MCF 10A (cell line): ENCODE results near the gene PRPF8. TPM values are rescaled to one million over a fixed set of nuclear protein-coding genes. Genes with fewer than 3 reads are reported as not detected.
"Not testable (repeated sequence)": the region's sequence is repeated elsewhere in the genome, so short reads cannot be mapped to it uniquely, and the experiment has no call there.

Source experiments
- BruUV-seq: library from RNA; stranded (reverse); fragments of 400-500 nt; replicated peaks from 2 replicates; lab custom pipeline; 2021; lab: Mats Ljungman, UMichigan
- CTCF ChIA-PET: fragments of 300-600 bp; sonication (Branson Sonifier 250); formaldehyde crosslinking; extraction: SDS; loops from one replicate; lab custom pipeline; 2021; ENCODE audit warnings: antibody characterized with exemption, inconsistent platforms; lab: Yijun Ruan, JAX
- POLR2A ChIA-PET: fragments of 300-600, 350-650 bp; sonication (Branson Sonifier 250); formaldehyde crosslinking; extraction: SDS; loops from one replicate; lab custom pipeline; 2020; ENCODE audit warnings: antibody characterized with exemption, inconsistent platforms; lab: Yijun Ruan, JAX
- DNase-seq: peaks from one replicate; pipeline ENCODE4 v3.0.0-alpha.2; 2018; ENCODE audit not compliant: unreplicated experiment
- H3K27ac Mint-ChIP-seq: one replicate; pipeline ENCODE4 v1.8.0; 2022; ENCODE audit warnings: mild to moderate bottlenecking, low read depth, mixed read lengths; ENCODE audit not compliant: unreplicated experiment
- H3K27me3 Mint-ChIP-seq: one replicate; pipeline ENCODE4 v1.8.0; 2022; ENCODE audit warnings: mixed read lengths; ENCODE audit not compliant: insufficient read depth, unreplicated experiment
- H3K36me3 Mint-ChIP-seq: one replicate; pipeline ENCODE4 v1.8.0; 2022; ENCODE audit warnings: mild to moderate bottlenecking, moderate library complexity, mixed read lengths; ENCODE audit not compliant: insufficient read depth, unreplicated experiment
- H3K4me1 Mint-ChIP-seq: one replicate; pipeline ENCODE4 v1.8.0; 2022; ENCODE audit warnings: mixed read lengths; ENCODE audit not compliant: insufficient read depth, unreplicated experiment
- H3K4me3 Mint-ChIP-seq: one replicate; pipeline ENCODE4 v1.8.0; 2022; ENCODE audit warnings: mild to moderate bottlenecking, moderate library complexity, mixed read lengths; ENCODE audit not compliant: unreplicated experiment
- H3K9me3 Mint-ChIP-seq: one replicate; pipeline ENCODE4 v1.8.0; 2022; ENCODE audit warnings: mixed read lengths; ENCODE audit not compliant: unreplicated experiment
- intact Hi-C: fragments of 100-400 bp; cut with micrococcal nuclease; formaldehyde crosslinking; loops from 2 replicates; pipeline ENCODE4 v1.14.1; 2022
- total RNA-seq: library from RNA; stranded (reverse); gene quantifications from 2 replicates; pipeline ENCODE4 v1.2.3, GENCODE V29; 2022
- TF ChIP-seq, protein P1 (sequence below): fragments of 200-600 bp; IDR thresholded peaks from one replicate; pipeline ENCODE4 v1.8.0; 2022; ENCODE audit warnings: antibody characterized with exemption, mild to moderate bottlenecking; ENCODE audit not compliant: unreplicated experiment

Gene PRPF8
- total RNA-seq, 1 experiment from 2014 or later = 261 TPM

DNA sequence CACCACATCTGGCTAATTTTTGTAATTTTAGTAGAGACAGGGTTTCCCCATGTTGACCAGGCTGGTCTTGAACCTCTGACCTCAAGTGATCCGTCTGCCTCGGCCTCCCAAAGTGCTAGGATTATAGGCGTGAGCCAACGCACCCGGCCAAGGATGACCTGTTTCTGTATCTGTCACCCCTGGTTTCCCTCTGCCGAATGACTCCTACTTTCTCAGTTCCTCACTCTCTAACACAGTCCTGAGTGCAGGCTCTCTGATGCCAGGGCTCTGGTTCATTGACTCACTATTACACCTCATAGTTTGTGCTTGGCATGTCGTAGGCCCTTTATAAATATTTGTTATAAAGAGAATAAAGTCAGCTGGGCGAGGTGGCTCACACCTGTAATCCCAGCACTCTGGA, 10.7 kb upstream of the PRPF8 start:
- Mint-ChIP-seq H3K36me3 (no peaks in the 10 kb centered on the region), H3K27me3 (no peaks in the 10 kb centered on the region), H3K27ac (no peak overlapping the region), H3K4me3 (no peak overlapping the region), H3K4me1 (peaks cover 5% of the 10 kb centered on the region), H3K9me3 (peaks cover 7% of the 10 kb centered on the region)
- no TSS peak for BruUV-seq
- CTCF ChIA-PET = no interaction called here
- TF ChIP-seq, protein P1, sequence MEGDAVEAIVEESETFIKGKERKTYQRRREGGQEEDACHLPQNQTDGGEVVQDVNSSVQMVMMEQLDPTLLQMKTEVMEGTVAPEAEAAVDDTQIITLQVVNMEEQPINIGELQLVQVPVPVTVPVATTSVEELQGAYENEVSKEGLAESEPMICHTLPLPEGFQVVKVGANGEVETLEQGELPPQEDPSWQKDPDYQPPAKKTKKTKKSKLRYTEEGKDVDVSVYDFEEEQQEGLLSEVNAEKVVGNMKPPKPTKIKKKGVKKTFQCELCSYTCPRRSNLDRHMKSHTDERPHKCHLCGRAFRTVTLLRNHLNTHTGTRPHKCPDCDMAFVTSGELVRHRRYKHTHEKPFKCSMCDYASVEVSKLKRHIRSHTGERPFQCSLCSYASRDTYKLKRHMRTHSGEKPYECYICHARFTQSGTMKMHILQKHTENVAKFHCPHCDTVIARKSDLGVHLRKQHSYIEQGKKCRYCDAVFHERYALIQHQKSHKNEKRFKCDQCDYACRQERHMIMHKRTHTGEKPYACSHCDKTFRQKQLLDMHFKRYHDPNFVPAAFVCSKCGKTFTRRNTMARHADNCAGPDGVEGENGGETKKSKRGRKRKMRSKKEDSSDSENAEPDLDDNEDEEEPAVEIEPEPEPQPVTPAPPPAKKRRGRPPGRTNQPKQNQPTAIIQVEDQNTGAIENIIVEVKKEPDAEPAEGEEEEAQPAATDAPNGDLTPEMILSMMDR = no peak
- no peak for DNase-seq
- POLR2A ChIA-PET = no interaction called here
- intact Hi-C loops = no loop called here

DNA sequence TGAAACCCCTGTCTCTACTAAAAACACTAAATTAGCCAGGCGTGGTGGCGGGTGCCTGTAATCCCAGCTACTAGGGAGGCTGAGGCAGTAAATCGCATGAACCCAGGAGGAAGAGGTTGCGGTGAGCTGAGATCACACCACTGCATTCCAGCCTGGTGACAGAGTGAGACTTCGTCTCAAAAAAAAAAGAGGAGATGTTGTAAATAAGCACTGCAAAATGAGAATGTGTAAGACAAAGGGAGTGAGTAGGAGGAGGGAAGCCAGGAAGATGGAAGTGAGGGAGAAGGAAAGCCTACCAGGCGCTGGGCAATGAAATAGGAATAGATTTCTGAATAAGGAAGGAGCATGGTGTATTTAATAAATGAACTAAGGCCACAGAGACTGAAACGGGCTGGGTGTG, 8.7 kb upstream of the PRPF8 start:
- H3K27me3 Mint-ChIP-seq = no peaks in the 10 kb centered on the region
- peaks cover 7% of the 10 kb centered on the region for H3K9me3 Mint-ChIP-seq
- H3K36me3 Mint-ChIP-seq = no peaks in the 10 kb centered on the region
- intact Hi-C loops = no loop called here
- no TSS peak for BruUV-seq
- CTCF ChIA-PET = interaction anchor here (1.3 kb wide), 1 partner anchor 20 kb away, joined by 4 read pairs; no protein-coding TSS in a partner anchor
- H3K4me3 Mint-ChIP-seq = no peak overlapping the region
- POLR2A ChIA-PET = no interaction called here
- H3K27ac Mint-ChIP-seq = no peak overlapping the region
- peaks cover 5% of the 10 kb centered on the region for H3K4me1 Mint-ChIP-seq
- TF ChIP-seq, protein P1 = no peak
- no peak for DNase-seq

DNA sequence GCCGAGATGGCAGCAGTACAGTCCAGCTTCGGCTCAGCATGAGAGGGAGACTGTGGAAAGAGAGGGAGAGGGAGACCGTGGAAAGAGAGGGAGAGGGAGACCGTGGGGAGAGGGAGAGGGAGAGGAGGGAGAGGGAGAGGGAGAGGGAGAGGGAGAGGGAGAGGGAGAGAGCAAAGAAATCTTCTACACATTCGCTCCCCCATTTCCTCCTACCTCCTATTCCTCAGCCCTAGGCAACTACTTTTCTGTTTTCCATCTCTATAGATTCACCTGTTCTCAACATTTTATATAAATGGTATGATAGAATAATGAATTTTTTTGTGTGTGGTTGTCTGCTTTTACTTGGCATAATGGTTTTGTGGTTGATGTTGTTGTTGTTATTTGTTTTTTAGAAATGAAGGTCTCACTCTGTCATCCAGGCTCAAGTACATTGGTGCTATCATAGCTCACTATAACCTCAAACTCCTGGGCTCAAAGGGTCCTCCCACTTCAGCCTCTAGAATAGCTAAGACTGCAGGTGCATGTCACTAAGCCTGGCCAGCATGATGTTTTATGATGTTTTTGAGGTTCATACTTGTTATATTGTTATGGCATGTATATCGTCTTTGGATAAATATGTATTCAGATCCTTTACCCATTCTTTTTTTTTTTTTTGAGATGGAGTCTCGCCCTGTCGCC, 6.0 kb upstream of the PRPF8 start:
- intact Hi-C loops = no loop called here
- CTCF ChIA-PET = interaction anchor here (0.6 kb wide), 1 partner anchor 175 kb away, joined by 3 read pairs; no protein-coding TSS in a partner anchor
- Mint-ChIP-seq H3K36me3 (no peaks in the 10 kb centered on the region), H3K4me3 (no peak overlapping the region), H3K9me3 (peaks cover 7% of the 10 kb centered on the region), H3K27ac (no peak overlapping the region), H3K4me1 (peaks cover 11% of the 10 kb centered on the region), H3K27me3 (no peaks in the 10 kb centered on the region)
- BruUV-seq = no TSS peak
- DNase-seq = no peak
- POLR2A ChIA-PET = interaction anchor here (0.9 kb wide), 1 partner anchor 26 kb away, joined by 4 read pairs; no protein-coding TSS in a partner anchor
- TF ChIP-seq, protein P1 = no peak

DNA sequence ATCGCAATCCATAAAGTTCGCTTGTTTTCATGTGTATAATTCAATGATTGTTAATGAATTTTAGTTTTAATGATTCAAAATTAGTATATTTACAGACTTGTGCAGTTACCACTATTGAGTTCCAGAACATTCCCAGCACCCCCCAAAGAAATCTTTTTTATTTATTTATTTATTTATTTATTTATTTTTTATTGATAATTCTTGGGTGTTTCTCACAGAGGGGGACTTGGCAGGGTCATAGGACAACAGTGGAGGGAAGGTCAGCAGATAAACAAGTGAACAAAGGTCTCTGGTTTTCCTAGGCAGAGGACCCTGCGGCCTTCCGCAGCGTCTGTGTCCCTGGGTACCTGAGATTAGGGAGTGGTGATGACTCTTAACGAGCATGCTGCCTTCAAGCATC, 3.7 kb upstream of the PRPF8 start:
- DNase-seq, H3K4me3 Mint-ChIP-seq: not testable (repeated sequence)

More for the DNA sequence above, 3.7 kb upstream of the PRPF8 start:
- ChIA-PET CTCF (interaction anchor here (0.8 kb wide), 1 partner anchor 32 kb away, joined by 3 read pairs; no protein-coding TSS in a partner anchor), POLR2A (interaction anchor here (6.5 kb wide), 1 partner anchor 27 kb away, joined by 112 read pairs; no protein-coding TSS in a partner anchor)
- Mint-ChIP-seq H3K36me3 (peaks cover 14% of the 10 kb centered on the region), H3K4me1 (peaks cover 21% of the 10 kb centered on the region)
- H3K27me3 Mint-ChIP-seq, H3K27ac Mint-ChIP-seq, BruUV-seq, H3K9me3 Mint-ChIP-seq, intact Hi-C loops: not testable (repeated sequence)
